Smooth muscle cell (in vitro differentiated cells): ENCODE data around the gene KBTBD6. TPM values are rescaled to one million over a fixed set of nuclear protein-coding genes. Genes with fewer than 3 reads are reported as not detected.
A peak's percentile ranks its signal among the peaks of the same experiment; 100 is the strongest.
"Not testable (repeated sequence)": the region's sequence is repeated elsewhere in the genome, so short reads cannot be mapped to it uniquely, and the experiment has no call there.

Experiments used
- DNase-seq: peaks from one replicate; lab custom pipeline; 2025; ENCODE audit not compliant: unreplicated experiment; lab: John Stamatoyannopoulos, UW
- H2AFZ ChIP-seq: fragments of 200-600 bp; sonication (generic); 2 replicates; pipeline ENCODE4 v1.6.0; 2016; ENCODE audit warnings: antibody characterized with exemption, low read depth, mild to moderate bottlenecking
- H3F3A ChIP-seq: fragments of 200-600 bp; sonication (generic); 2 replicates; pipeline ENCODE4 v1.6.0; 2017; ENCODE audit warnings: antibody characterized with exemption, low read depth
- H3K27ac ChIP-seq: fragments of 200-600 bp; sonication (generic); 2 replicates; pipeline ENCODE4 v1.5.1; 2016; ENCODE audit warnings: low read depth, mild to moderate bottlenecking
- H3K27me3 ChIP-seq: fragments of 200-600 bp; sonication (generic); 2 replicates; pipeline ENCODE4 v1.6.1; 2016; ENCODE audit warnings: low read depth, mild to moderate bottlenecking
- H3K36me3 ChIP-seq: fragments of 200-600 bp; sonication (generic); 2 replicates; pipeline ENCODE4 v1.5.1; 2016; ENCODE audit warnings: low read depth
- H3K4me1 ChIP-seq: fragments of 200-600 bp; sonication (generic); 2 replicates; pipeline ENCODE4 v1.5.1; 2016; ENCODE audit warnings: low read depth
- H3K4me2 ChIP-seq: fragments of 200-600 bp; sonication (generic); 2 replicates; pipeline ENCODE4 v1.6.0; 2016; ENCODE audit warnings: mild to moderate bottlenecking
- H3K4me3 ChIP-seq: fragments of 200-600 bp; sonication (generic); 2 replicates; pipeline ENCODE4 v1.5.1; 2016; ENCODE audit warnings: mild to moderate bottlenecking
- H3K79me2 ChIP-seq: fragments of 200-600 bp; sonication (generic); 2 replicates; pipeline ENCODE4 v1.6.0; 2016; ENCODE audit warnings: low read depth, mild to moderate bottlenecking
- H3K9ac ChIP-seq: fragments of 200-600 bp; sonication (generic); 2 replicates; pipeline ENCODE4 v1.6.0; 2016; ENCODE audit warnings: low read depth
- H3K9me3 ChIP-seq: fragments of 200-600 bp; sonication (generic); replicated peaks from 2 replicates; pipeline ENCODE4 v1.5.1; 2016; ENCODE audit warnings: low read depth
- H4K20me1 ChIP-seq: fragments of 200-600 bp; sonication (generic); 2 replicates; pipeline ENCODE4 v1.6.0; 2016; ENCODE audit warnings: low read depth
- WGBS: methylation state at CpG from one replicate; pipeline ENCODE4 v1.1.7; 2016; ENCODE audit warnings: low lambda C conversion rate; 5-methylcytosine and 5-hydroxymethylcytosine counted together
- polyA plus RNA-seq: library from polyadenylated mRNA; unstranded; fragments of >200 nt; fragmentation: Nextera tagmentation; extraction: Ambion mirVana; gene quantifications from 2 replicates; pipeline ENCODE4 v1.2.1, GENCODE V29; 2016
- total RNA-seq: library from RNA; depleted of rRNA; stranded (reverse); fragments of >200 nt; gene quantifications from 2 replicates; pipeline ENCODE4 v1.2.3, GENCODE V29; 2014
- TF ChIP-seq, protein P1 (sequence below): fragments of 200-600 bp; sonication (generic); IDR thresholded peaks from 2 replicates; pipeline ENCODE4 v1.5.1; 2017; ENCODE audit warnings: borderline replicate concordance, mild to moderate bottlenecking, antibody characterized with exemption; ENCODE audit not compliant: insufficient read depth, poor library complexity, severe bottlenecking

Gene KBTBD6
- total and polyA plus RNA-seq, 2 experiments from 2014 or later = 5.3 to 6.9 TPM

- not testable (repeated sequence) for H2AFZ ChIP-seq, H4K20me1 ChIP-seq, H3K27ac ChIP-seq, DNase-seq, H3K9me3 ChIP-seq, H3K36me3 ChIP-seq, H3F3A ChIP-seq, H3K9ac ChIP-seq, H3K27me3 ChIP-seq
- Histone ChIP-seq H3K4me2 (peak overlapping the region; percentile 74), H3K79me2 (peaks cover 16% of the 10 kb centered on the region), H3K4me1 (peaks cover 24% of the 10 kb centered on the region), H3K4me3 (peak overlapping the region; percentile 12)
- 93% methylated on average over 4 of the region's 4 CpGs for WGBS
Measured at GRCh38 chr13:41131189-41131588, 1.4 kb downstream of the KBTBD6 start.

DNA sequence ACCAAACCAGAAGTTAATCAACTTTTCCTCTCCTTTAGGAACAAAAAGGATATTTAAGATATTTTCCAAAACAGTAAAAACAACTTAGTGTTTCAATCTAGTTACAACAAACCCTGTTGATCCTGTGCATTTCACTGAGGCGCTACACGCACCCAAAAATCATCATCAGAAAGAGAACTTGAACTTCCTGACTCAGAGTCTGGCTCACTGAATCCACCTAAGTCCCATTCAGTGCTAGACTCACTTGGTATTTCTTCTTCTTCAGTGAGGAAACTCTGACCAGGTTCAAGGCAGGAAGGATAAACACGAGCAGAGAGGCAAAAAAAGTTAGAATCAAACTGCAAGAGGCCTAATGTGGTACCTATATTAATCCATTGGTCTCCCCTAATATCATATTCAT lies 2.2 kb downstream of the KBTBD6 start:
- Histone ChIP-seq H4K20me1 (peaks cover 8% of the 10 kb centered on the region), H2AFZ (no peak overlapping the region), H3K4me1 (peaks cover 24% of the 10 kb centered on the region), H3K27me3 (no peaks in the 10 kb centered on the region), H3K4me2 (peak overlapping the region; percentile 74), H3K9ac (no peak overlapping the region), H3K36me3 (no peaks in the 10 kb centered on the region), H3K27ac (no peak overlapping the region), H3K79me2 (peaks cover 16% of the 10 kb centered on the region), H3K9me3 (no peaks in the 10 kb centered on the region), H3K4me3 (peak overlapping the region; percentile 12), H3F3A (no peaks in the 10 kb centered on the region)
- no peak for DNase-seq
- TF ChIP-seq, protein P1, sequence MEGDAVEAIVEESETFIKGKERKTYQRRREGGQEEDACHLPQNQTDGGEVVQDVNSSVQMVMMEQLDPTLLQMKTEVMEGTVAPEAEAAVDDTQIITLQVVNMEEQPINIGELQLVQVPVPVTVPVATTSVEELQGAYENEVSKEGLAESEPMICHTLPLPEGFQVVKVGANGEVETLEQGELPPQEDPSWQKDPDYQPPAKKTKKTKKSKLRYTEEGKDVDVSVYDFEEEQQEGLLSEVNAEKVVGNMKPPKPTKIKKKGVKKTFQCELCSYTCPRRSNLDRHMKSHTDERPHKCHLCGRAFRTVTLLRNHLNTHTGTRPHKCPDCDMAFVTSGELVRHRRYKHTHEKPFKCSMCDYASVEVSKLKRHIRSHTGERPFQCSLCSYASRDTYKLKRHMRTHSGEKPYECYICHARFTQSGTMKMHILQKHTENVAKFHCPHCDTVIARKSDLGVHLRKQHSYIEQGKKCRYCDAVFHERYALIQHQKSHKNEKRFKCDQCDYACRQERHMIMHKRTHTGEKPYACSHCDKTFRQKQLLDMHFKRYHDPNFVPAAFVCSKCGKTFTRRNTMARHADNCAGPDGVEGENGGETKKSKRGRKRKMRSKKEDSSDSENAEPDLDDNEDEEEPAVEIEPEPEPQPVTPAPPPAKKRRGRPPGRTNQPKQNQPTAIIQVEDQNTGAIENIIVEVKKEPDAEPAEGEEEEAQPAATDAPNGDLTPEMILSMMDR = no peak
- 88% methylated on average over 3 of the region's 3 CpGs for WGBS

DNA sequence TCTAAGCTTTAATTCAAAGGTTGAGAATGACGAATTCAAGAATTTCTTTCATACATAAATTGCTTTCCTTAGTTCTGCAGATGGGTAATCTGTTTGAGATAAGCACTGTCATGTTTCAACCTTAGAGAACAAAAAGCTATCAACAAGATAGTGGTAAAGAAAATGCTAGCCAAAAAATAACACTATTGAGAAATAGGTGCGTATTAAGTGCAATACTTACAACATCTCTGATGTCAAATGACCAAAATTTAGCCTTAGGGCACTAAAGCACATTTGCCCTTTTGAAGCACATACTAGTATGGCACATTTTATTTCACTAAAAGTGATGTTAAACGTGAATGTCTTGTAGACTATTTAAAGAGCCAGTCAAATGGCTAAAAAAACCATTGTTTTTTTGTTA lies 4.9 kb downstream of the KBTBD6 start:
- Histone ChIP-seq H3K27ac (no peak overlapping the region), H3K79me2 (peaks cover 16% of the 10 kb centered on the region), H3K4me1 (peaks cover 18% of the 10 kb centered on the region), H2AFZ (no peak overlapping the region), H4K20me1 (peaks cover 8% of the 10 kb centered on the region), H3K4me2 (no peak overlapping the region), H3K27me3 (no peaks in the 10 kb centered on the region), H3F3A (no peaks in the 10 kb centered on the region), H3K4me3 (no peak overlapping the region), H3K9ac (no peak overlapping the region), H3K9me3 (no peaks in the 10 kb centered on the region), H3K36me3 (no peaks in the 10 kb centered on the region)
- DNase-seq = no peak
- 91% methylated on average over 3 of the region's 3 CpGs for whole genome bisulfite sequencing
- TF ChIP-seq, protein P1 = no peak

- Histone ChIP-seq H3F3A (no peaks in the 10 kb centered on the region), H4K20me1 (no peaks in the 10 kb centered on the region), H3K27ac (no peak overlapping the region), H2AFZ (no peak overlapping the region), H3K36me3 (no peaks in the 10 kb centered on the region), H3K4me3 (no peak overlapping the region), H3K27me3 (no peaks in the 10 kb centered on the region), H3K4me1 (no peaks in the 10 kb centered on the region), H3K79me2 (no peaks in the 10 kb centered on the region), H3K9ac (no peak overlapping the region), H3K4me2 (no peak overlapping the region), H3K9me3 (no peaks in the 10 kb centered on the region)
- no peak for DNase-seq
- TF ChIP-seq, protein P1 = no peak
- WGBS = 91% methylated on average over 2 of the region's 2 CpGs
Measured at GRCh38 chr13:41122838-41123237, 9.8 kb downstream of the KBTBD6 start.
